Sigmoid colon (tissue), 4 donors: ENCODE results near the gene FOXL2NB.

Experiments used
- POLR2AphosphoS5 ChIP-seq, 4 donors: sonication (generic); formaldehyde crosslinking; IDR thresholded peaks; one replicate each; pipeline ENCODE4 v1.6.1; 2017; ENCODE audit warnings: antibody characterized with exemption in 4 of 4
- TF ChIP-seq, protein P1 (sequence below), 4 experiments: fragments of 450-650 bp in 3 of 4; fragments of 200-600 bp in 1 of 4; IDR thresholded peaks; one replicate each; pipeline ENCODE4 v1.5.1; 2016 to 2019; ENCODE audit warnings: antibody characterized with exemption in 4 of 4, mild to moderate bottlenecking in 3 of 4, moderate library complexity in 2 of 4

GRCh38 chr3:138975351-138975750, 28.3 kb downstream of the FOXL2NB start:
- TF ChIP-seq, protein P1, sequence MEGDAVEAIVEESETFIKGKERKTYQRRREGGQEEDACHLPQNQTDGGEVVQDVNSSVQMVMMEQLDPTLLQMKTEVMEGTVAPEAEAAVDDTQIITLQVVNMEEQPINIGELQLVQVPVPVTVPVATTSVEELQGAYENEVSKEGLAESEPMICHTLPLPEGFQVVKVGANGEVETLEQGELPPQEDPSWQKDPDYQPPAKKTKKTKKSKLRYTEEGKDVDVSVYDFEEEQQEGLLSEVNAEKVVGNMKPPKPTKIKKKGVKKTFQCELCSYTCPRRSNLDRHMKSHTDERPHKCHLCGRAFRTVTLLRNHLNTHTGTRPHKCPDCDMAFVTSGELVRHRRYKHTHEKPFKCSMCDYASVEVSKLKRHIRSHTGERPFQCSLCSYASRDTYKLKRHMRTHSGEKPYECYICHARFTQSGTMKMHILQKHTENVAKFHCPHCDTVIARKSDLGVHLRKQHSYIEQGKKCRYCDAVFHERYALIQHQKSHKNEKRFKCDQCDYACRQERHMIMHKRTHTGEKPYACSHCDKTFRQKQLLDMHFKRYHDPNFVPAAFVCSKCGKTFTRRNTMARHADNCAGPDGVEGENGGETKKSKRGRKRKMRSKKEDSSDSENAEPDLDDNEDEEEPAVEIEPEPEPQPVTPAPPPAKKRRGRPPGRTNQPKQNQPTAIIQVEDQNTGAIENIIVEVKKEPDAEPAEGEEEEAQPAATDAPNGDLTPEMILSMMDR (IDR thresholded peaks at IDR 0.05), result no peak
- TF ChIP-seq POLR2AphosphoS5 (IDR thresholded peaks at IDR 0.05), result no peak
